Right ventricle myocardium inferior (tissue), 1 donor: Measurements from ENCODE around the gene RFXAP. TPM values are rescaled to one million over a fixed set of nuclear protein-coding genes. Genes with fewer than 3 reads are reported as not detected.

Source experiments
- ATAC-seq: fragments of 200-7000 bp; cut with Tn5 transposase; one replicate; pipeline ENCODE4 v1.9.1; 2020; ENCODE audit warnings: mild to moderate bottlenecking, moderate library complexity
- DNase-seq: peaks from one replicate; pipeline ENCODE4 v3.0.0; 2021; ENCODE audit errors: missing footprints
- intact Hi-C: fragments of 100-400 bp; cut with DNase I; formaldehyde crosslinking; loops from one replicate; pipeline ENCODE4 v1.11.0; 2022
- total RNA-seq: library from RNA; stranded (reverse); fragmentation: NEBNext Ultra II Directional; extraction: Animal tissue kit (Norgen Biotek cat#: 25700); gene quantifications from one replicate; pipeline ENCODE4 v1.2.1, GENCODE V29; 2021
- donor health status: DM: no; HTN: yes; CAD: no; lungs with severe emphysema.

Gene RFXAP
- total RNA-seq, 1 donor from 2014 or later, result 2.2 TPM

DNA sequence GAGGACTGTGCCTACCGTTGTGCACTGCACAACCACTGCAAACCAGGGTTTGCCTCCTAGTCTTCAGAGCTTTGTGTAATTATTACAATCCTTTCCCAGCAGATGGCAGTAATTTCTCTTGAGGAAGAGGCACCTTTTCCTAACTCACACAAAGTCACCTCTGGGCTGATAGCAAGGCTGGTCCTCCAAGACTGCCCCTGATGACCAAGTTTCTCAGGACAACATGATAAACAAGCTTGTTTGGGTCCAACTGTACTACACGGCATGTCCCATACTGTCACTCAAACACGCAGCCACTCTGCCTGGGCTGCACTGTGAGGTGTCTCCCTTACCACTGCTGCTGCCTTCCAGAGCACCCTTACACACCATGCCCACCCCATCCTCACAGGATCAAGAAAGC, 39.3 kb downstream of the RFXAP start:
- ATAC-seq, result peak; percentile 39
- no peak for DNase-seq
- intact Hi-C loops, result loop anchor here (2.0 kb wide), 1 partner anchor 123 kb away; no protein-coding TSS in a partner anchor

DNA sequence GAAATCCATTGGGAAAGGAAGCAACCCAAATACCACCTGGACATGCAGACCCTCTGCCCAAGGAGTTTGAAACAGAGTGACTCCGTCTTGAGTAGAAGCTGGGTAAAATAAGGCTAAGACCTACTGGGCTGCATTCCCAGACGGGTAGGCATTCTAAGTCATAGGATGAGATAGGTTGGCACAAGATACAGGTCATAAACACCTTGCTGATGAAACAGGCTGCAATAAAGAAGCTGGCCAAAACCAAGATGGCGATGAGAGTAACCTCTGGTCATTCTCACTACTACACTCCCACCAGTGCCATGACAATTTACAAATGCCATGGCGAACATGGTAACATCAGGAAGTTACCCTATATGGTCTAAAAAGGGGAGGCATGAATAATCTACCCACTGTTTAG, 40.2 kb downstream of the RFXAP start:
- ATAC-seq (no peak), DNase-seq (no peak)
- intact Hi-C loops, result loop anchor here (2.0 kb wide), 1 partner anchor 122 kb away; no protein-coding TSS in a partner anchor

DNA sequence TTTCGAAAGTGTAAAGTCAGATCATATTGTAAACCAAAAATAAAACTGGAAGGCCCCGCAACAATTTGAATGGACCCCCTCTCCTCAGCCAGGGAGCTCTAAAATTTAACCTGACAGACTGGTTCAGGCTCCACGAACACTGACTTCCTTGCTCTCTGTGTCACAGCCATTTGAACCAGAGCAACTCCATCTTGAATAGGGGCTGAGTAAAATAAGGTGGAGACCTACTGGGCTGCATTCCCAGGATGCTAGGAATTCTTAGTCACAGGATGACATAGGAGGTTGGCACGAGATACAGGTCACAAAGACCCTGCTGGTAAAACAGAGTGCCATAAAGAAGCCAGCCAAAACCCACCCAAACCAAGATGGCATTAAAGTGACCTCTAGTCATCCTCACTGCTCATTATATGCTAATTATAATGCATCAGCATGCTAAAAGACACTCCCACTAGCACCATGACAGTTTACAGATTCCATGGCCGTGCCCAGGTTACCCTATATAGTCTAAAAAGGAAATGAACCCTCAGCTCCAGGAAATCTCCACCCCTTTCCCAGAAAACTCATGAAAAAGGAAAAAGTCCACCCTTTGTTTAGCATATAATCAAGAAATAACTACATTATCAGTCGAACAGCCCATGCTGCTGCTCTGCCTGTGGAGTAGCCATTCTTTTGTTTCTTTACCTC, 43.1 kb downstream of the RFXAP start:
- intact Hi-C loops, result loop anchor here (5.0 kb wide), 1 partner anchor 55 kb away; no protein-coding TSS in a partner anchor
- DNase-seq (no peak), ATAC-seq (no peak)

- DNase-seq (no peak), ATAC-seq (no peak)
- intact Hi-C loops, result loop anchor here (5.0 kb wide), 1 partner anchor 55 kb away; no protein-coding TSS in a partner anchor
Measured at GRCh38 chr13:36862722-36863121, 43.7 kb downstream of the RFXAP start.

- DNase-seq, result no peak
- ATAC-seq, result no peak
- intact Hi-C loops, result no loop called here
Measured at GRCh38 chr13:36865265-36865664, 46.2 kb downstream of the RFXAP start.

GRCh38 chr13:36866232-36866631, 47.2 kb downstream of the RFXAP start:
- intact Hi-C loops, result no loop called here
- no peak for ATAC-seq

DNA sequence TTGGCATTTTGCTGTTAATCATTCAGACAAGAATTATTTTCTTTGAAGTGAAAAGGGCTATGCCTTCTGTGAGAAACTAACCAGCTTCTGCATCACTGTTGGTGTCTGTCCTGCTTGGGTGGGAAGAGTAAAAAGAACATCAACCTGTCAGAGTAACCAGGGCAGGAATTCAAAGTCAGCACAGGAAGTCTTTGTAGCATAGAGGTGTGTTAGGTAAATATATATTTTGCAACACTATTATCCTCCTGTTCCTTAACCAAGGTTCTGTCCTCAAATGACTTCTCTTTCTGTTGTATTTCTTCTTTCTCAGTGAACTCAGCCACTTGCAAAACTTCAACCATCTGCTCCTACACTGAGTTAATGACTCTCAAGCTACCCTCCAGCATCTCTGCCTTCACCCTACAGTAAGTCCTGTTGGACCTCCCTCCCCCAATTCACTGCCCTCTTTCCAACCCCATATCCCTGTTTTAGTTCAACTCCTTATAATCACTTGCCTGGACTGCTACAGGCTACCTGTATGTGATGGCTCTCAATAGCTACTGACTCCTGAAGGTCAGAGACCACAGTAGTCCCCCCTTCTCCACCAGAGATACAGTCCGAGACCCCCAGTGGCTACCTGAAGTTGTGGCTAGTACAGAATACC, 51.1 kb downstream of the RFXAP start:
- ATAC-seq (no peak), DNase-seq (no peak)
- intact Hi-C loops, result no loop called here

More at GRCh38 chr13:36866232-36866631, 47.2 kb downstream of the RFXAP start:
- no peak for DNase-seq

DNA sequence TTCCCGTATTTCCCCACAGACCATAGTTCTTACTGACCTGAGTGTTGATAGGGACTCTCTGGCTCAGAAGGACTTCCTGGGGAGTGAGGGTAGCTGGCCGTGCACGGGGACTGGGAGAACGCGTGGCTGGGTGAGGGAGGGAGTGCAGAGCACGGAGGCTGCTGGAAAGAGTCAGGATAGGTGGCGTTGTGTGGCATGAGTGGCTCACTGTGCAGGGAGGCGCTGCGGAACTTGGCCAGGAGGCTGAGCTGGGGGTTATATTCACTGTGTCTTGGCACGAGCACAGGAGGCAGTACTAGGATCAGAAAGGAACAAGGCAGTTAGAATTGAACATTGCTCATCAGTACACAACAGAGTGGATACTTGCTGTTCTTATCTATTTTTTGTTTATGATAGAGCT, 53.6 kb downstream of the RFXAP start:
- ATAC-seq (peak; percentile 60), DNase-seq (no peak)
- intact Hi-C loops, result no loop called here

DNA sequence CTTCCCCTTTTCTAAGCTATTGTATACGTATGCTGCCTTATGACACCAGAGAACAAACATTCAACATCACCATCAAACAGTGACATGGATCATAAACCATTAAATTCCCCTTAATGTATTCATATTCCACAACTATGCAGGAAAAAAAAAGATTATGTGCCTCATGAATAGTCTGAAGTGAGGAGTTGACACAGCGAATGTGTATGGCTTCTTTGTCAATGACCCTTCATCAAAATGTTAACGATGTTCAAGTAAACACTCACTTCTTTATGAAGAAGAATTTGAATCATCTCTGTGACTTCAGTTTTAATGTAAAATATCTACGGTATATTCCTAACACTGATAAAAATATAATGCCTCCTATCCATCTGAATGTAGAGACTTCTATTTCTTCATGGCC, 56.4 kb downstream of the RFXAP start:
- no peak for ATAC-seq
- intact Hi-C loops, result no loop called here

DNA sequence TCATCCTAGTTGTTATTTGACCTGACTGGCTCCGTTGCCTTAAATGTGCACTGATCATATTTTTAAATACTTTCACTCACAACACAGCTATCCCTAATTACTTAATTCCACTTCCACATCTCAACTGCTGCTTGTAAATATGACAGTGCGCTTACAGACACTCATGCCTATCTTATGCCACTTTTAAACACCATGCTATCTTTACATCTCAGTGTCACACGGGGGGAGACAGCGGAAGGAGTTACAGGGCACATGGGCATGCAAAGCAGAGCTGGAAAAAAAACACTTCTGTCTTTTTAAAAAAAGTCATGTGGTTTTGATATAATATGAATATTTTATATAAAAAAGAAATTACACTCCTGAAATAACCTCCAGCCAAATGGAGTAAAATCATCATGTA, 56.9 kb downstream of the RFXAP start:
- DNase-seq (no peak), ATAC-seq (no peak)
- intact Hi-C loops, result no loop called here

More for the DNA sequence above, 56.4 kb downstream of the RFXAP start:
- DNase-seq, result no peak

Other genes starting within 250 kb of the RFXAP start
- gene SERTM1, start 145.2 kb upstream of the RFXAP start, total RNA-seq, result 2.0 TPM
- 1.9 TPM for gene SMAD9, start 101.0 kb downstream of the RFXAP start, total RNA-seq
- 10.3 TPM for gene ALG5, start 180.1 kb downstream of the RFXAP start, total RNA-seq
- gene EXOSC8, start 181.6 kb downstream of the RFXAP start, total RNA-seq, result 22.9 TPM
- 20.7 TPM for gene SUPT20H, start 240.5 kb downstream of the RFXAP start, total RNA-seq